NCI-H2107 (cell line): Measurements from ENCODE around the gene PDLIM1.

ENCODE experiments used
- DNase-seq: peaks from one replicate; lab custom pipeline; 2025; lab: John Stamatoyannopoulos, UW

The PDLIM1 gene

GRCh38 chr10:95288303-95288702 lies 2.5 kb downstream of the PDLIM1 start:
- DNase-seq: no peak

GRCh38 chr10:95287281-95287680 lies 3.5 kb downstream of the PDLIM1 start:
- no peak for DNase-seq

- no peak for DNase-seq
Measured at GRCh38 chr10:95286707-95287106, 4.1 kb downstream of the PDLIM1 start.

- no peak for DNase-seq
Measured at GRCh38 chr10:95285556-95285955, 5.2 kb downstream of the PDLIM1 start.

GRCh38 chr10:95284807-95285206 lies 6.0 kb downstream of the PDLIM1 start:
- no peak for DNase-seq

- DNase-seq: no peak
Measured at GRCh38 chr10:95282107-95282506, 8.7 kb downstream of the PDLIM1 start.

- DNase-seq: no peak
Measured at GRCh38 chr10:95281206-95281605, 9.6 kb downstream of the PDLIM1 start.

- DNase-seq: no peak
Measured at GRCh38 chr10:95280637-95281036, 10.2 kb downstream of the PDLIM1 start.

GRCh38 chr10:95279042-95279820 lies 11.6 kb downstream of the PDLIM1 start:
- no peak for DNase-seq

- no peak for DNase-seq
Measured at GRCh38 chr10:95278061-95278988, 12.5 kb downstream of the PDLIM1 start.

- DNase-seq: no peak
Measured at GRCh38 chr10:95277614-95278013, 13.2 kb downstream of the PDLIM1 start.

- no peak for DNase-seq
Measured at GRCh38 chr10:95277201-95277570, 13.6 kb downstream of the PDLIM1 start.

- DNase-seq: no peak
Measured at GRCh38 chr10:95276367-95277200, 14.2 kb downstream of the PDLIM1 start.

- no peak for DNase-seq
Measured at GRCh38 chr10:95275726-95276366, 15.0 kb downstream of the PDLIM1 start.

- DNase-seq: no peak
Measured at GRCh38 chr10:95273393-95274312, 17.1 kb downstream of the PDLIM1 start.

- no peak for DNase-seq
Measured at GRCh38 chr10:95268438-95268837, 22.4 kb downstream of the PDLIM1 start.

- no peak for DNase-seq
Measured at GRCh38 chr10:95267251-95267650, 23.6 kb downstream of the PDLIM1 start.

GRCh38 chr10:95266674-95267095 lies 24.1 kb downstream of the PDLIM1 start:
- DNase-seq: no peak

GRCh38 chr10:95265572-95265971 lies 25.2 kb downstream of the PDLIM1 start:
- no peak for DNase-seq

GRCh38 chr10:95264227-95265051 lies 26.4 kb downstream of the PDLIM1 start:
- no peak for DNase-seq
